ENCODE measurements around the gene GMCL1.

GMCL1 gene

DNA sequence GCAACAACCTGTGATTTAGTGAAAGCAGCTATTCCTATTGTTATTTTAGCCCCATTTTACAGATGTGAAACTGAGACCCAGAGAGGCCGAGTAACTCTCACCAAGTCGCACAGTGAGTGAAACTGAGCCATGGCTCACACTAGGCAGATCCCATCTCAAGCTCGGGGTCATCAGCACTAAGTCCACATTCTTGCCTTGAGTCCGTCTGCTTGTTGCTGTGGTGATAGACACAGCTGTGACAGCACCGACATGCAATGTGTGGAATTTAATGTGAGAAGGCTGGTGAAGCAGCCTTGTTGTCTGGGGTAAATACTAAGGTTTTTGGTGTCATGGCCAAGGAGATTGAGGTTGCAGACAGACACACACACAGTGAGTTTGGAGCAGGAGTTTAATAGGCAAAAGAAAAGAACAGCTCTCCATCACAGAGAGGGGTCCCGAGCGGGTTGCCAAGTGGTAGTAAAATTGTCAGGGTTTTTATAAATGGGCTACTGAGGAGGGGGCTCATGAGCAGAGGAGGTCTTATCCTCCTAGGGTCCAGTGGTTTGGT, 40.2 kb upstream of the GMCL1 start:
- no peaks in the 10 kb centered on the region for H3K9me3 ChIP-seq (ENCODE audit: insufficient read depth, low read length)
- no peak for TF ChIP-seq YY1 (IDR thresholded peaks at IDR 0.05; ENCODE audit: insufficient read depth, insufficient read length)
- TF ChIP-seq SUZ12 (IDR thresholded peaks at IDR 0.05; ENCODE audit: extremely low read depth, insufficient read depth, insufficient read length): no peak
- TF ChIP-seq ZNF274 (IDR thresholded peaks at IDR 0.05; ENCODE audit: low read depth, low read length): no peak
- H3K4me3 ChIP-seq (ENCODE audit: insufficient read length, low read depth): no peak overlapping the region
- peaks cover 3% of the 10 kb centered on the region for H3K4me1 ChIP-seq (ENCODE audit: insufficient read depth, insufficient read length)
- H3K9ac ChIP-seq (ENCODE audit: insufficient read length, low read depth): no peak overlapping the region
- peak; percentile 35 for DNase-seq (ENCODE audit: low read depth, low spot score)
- H3K27me3 ChIP-seq (ENCODE audit: insufficient read depth, insufficient read length): no peaks in the 10 kb centered on the region
- no peaks in the 10 kb centered on the region for H3K36me3 ChIP-seq (ENCODE audit: insufficient read depth, insufficient read length, low read length)

DNA sequence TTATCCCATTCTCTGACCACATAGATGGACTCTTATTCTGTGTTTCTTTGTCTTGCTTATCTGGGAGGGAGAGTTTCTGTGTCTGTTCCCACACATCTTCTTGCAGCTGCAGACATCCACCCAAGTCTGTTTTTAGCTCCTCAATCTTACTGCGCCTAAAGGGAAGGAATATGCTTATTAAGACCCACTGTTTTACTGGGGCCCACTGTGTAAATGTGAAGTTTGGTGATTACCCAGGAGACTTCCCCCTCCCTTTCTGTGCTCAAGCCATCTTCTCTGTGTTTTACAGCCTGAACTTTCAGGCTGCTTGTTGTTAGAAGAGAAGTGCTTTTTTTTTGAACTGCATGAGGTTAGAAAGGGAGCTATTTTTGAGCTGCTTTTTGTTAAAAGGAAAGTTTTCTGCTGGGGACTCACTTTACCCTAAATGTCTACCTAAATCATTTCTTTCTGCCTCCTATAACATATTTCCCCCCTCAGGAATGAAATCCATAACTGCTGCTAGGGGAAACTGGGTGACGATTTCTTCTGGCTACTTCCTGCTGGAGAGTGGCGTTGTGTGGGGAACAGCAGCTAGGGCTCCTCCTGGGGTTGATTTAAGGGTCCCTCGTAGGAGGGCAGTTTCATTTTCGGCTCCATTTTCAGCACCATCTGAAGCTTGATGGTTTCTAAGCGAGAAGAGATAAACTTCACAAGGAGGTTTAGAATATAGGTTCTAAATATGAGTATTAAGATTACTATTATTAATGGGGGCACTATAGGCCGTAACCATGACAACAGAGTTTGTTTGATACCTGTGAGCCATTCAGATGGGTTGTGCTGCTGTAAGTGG, 39.5 kb upstream of the GMCL1 start:
- no peaks in the 10 kb centered on the region for H3K27me3 ChIP-seq (ENCODE audit: insufficient read depth, insufficient read length)
- no peaks in the 10 kb centered on the region for H3K36me3 ChIP-seq (ENCODE audit: insufficient read depth, insufficient read length, low read length)
- no peak overlapping the region for H3K9ac ChIP-seq (ENCODE audit: insufficient read length, low read depth)
- TF ChIP-seq SUZ12 (IDR thresholded peaks at IDR 0.05; ENCODE audit: extremely low read depth, insufficient read depth, insufficient read length): no peak
- no peak for TF ChIP-seq ZNF274 (IDR thresholded peaks at IDR 0.05; ENCODE audit: low read depth, low read length)
- no peak for TF ChIP-seq YY1 (IDR thresholded peaks at IDR 0.05; ENCODE audit: insufficient read depth, insufficient read length)
- H3K9me3 ChIP-seq (ENCODE audit: insufficient read depth, low read length): no peaks in the 10 kb centered on the region
- no peak overlapping the region for H3K4me3 ChIP-seq (ENCODE audit: insufficient read length, low read depth)
- peaks cover 3% of the 10 kb centered on the region for H3K4me1 ChIP-seq (ENCODE audit: insufficient read depth, insufficient read length)
- no peak for DNase-seq (ENCODE audit: low read depth, low spot score)

DNA sequence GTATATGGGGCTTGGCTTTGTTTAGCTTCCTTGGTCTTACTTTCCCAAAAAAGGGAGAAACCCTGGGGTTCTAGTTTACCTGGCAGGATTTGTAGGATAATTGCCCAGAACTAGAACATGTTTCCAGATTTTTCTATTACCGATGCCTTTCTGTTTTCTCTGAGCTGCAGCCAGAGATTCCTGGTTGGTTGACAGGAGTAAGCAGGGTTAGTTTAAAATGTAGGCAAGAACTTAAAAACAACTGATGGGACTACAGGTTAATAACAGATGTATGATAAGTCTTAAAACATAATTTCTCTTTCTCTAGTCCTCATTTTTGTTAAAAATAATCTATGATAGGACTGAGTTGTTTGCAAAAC, 38.9 kb upstream of the GMCL1 start:
- no peak overlapping the region for H3K4me3 ChIP-seq (ENCODE audit: insufficient read length, low read depth)
- no peak overlapping the region for H3K9ac ChIP-seq (ENCODE audit: insufficient read length, low read depth)
- H3K27me3 ChIP-seq (ENCODE audit: insufficient read depth, insufficient read length): no peaks in the 10 kb centered on the region
- TF ChIP-seq SUZ12 (IDR thresholded peaks at IDR 0.05; ENCODE audit: extremely low read depth, insufficient read depth, insufficient read length) (no peak), YY1 (IDR thresholded peaks at IDR 0.05; ENCODE audit: insufficient read depth, insufficient read length) (no peak), ZNF274 (IDR thresholded peaks at IDR 0.05; ENCODE audit: low read depth, low read length) (no peak)
- H3K9me3 ChIP-seq (ENCODE audit: insufficient read depth, low read length): 0 out of 2 replicates have a peak, but pooled peaks cover under 1% of the 10 kb centered on the region
- peaks cover 3% of the 10 kb centered on the region for H3K4me1 ChIP-seq (ENCODE audit: insufficient read depth, insufficient read length)
- DNase-seq (ENCODE audit: low read depth, low spot score): no peak
- H3K36me3 ChIP-seq (ENCODE audit: insufficient read depth, insufficient read length, low read length): no peaks in the 10 kb centered on the region

DNA sequence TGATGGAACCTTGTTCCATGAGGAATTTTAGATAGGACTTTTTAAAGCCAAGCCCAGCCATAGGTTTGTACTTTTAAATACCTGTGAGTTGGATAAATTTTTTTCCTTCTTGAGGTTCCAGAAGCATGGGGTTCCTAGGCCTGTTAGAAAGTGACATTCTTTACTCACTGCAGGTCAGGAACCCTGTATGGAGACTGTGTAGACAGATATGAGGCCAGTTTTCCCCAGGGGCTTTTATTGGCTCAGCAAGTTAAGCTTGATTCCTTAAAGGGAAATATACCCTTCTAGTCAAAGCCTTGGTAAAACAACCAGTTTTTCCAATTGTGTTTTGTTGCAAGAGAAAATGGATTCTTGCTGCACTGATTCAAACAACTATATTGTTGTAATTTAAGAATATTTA, 38.4 kb upstream of the GMCL1 start:
- Histone ChIP-seq H3K4me3 (ENCODE audit: insufficient read length, low read depth) (no peak overlapping the region), H3K9me3 (ENCODE audit: insufficient read depth, low read length) (peaks cover 4% of the 10 kb centered on the region; the same call in 1 of the 2 replicates), H3K27me3 (ENCODE audit: insufficient read depth, insufficient read length) (no peaks in the 10 kb centered on the region), H3K36me3 (ENCODE audit: insufficient read depth, insufficient read length, low read length) (peaks cover 4% of the 10 kb centered on the region), H3K9ac (ENCODE audit: insufficient read length, low read depth) (no peak overlapping the region), H3K4me1 (ENCODE audit: insufficient read depth, insufficient read length) (peaks cover 3% of the 10 kb centered on the region)
- DNase-seq (ENCODE audit: low read depth, low spot score): no peak
- TF ChIP-seq SUZ12 (IDR thresholded peaks at IDR 0.05; ENCODE audit: extremely low read depth, insufficient read depth, insufficient read length) (no peak), YY1 (IDR thresholded peaks at IDR 0.05; ENCODE audit: insufficient read depth, insufficient read length) (no peak), ZNF274 (IDR thresholded peaks at IDR 0.05; ENCODE audit: low read depth, low read length) (no peak)

DNA sequence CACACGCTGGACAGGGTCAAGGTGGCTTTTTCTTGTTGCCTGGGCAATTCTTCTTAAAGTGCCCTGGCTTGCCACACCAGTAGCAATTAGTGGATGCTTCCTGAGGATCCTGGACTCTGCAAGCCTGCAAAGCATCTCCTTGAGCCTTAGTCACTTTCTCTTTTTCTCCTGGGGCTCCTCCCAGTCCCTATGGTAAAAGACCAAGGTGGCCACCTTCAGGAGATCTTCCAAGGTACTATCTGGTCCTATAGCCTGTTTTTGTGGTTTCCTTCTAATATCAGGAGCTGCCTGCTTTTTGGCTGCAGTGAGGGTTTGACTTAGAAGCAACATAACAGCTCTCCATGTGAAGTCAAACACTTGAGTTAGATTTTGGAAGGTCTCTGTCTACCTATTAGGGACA, 33.3 kb upstream of the GMCL1 start:
- no peaks in the 10 kb centered on the region for H3K4me1 ChIP-seq (ENCODE audit: insufficient read depth, insufficient read length)
- peaks cover 5% of the 10 kb centered on the region for H3K36me3 ChIP-seq (ENCODE audit: insufficient read depth, insufficient read length, low read length)

DNA sequence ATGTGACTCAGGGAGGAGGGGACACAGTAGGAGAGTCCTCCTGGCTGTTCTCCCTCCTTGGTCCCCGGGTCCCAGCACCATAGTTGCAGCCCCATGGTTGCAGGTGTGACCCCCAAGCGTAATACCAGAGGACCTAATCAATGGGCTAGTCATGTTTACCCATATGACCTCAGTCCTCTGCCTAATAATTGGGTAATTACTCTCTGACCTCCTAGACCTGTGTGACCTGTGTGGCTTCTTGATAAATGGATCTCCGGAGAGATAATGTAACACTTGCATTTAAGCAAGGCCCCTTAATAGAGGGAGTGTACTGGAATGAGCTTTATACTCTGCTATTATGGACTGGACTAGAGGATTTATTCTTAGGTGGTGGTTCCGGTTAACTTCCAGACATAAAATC, 32.2 kb upstream of the GMCL1 start:
- no peak for TF ChIP-seq ZNF274 (IDR thresholded peaks at IDR 0.05; ENCODE audit: low read depth, low read length)
- no peak for TF ChIP-seq SUZ12 (IDR thresholded peaks at IDR 0.05; ENCODE audit: extremely low read depth, insufficient read depth, insufficient read length)
- TF ChIP-seq YY1 (IDR thresholded peaks at IDR 0.05; ENCODE audit: insufficient read depth, insufficient read length): no peak
- Histone ChIP-seq H3K9ac (ENCODE audit: insufficient read length, low read depth) (no peak overlapping the region), H3K4me1 (ENCODE audit: insufficient read depth, insufficient read length) (peaks cover 4% of the 10 kb centered on the region), H3K36me3 (ENCODE audit: insufficient read depth, insufficient read length, low read length) (peaks cover 5% of the 10 kb centered on the region), H3K27me3 (ENCODE audit: insufficient read depth, insufficient read length) (no peaks in the 10 kb centered on the region), H3K4me3 (ENCODE audit: insufficient read length, low read depth) (no peak overlapping the region), H3K9me3 (ENCODE audit: insufficient read depth, low read length) (peaks cover 4% of the 10 kb centered on the region; the same call in 1 of the 2 replicates)
- no peak for DNase-seq (ENCODE audit: low read depth, low spot score)

More for the DNA sequence above, 33.3 kb upstream of the GMCL1 start:
- DNase-seq (ENCODE audit: low read depth, low spot score): no peak
- H3K9ac ChIP-seq (ENCODE audit: insufficient read length, low read depth): no peak overlapping the region
- peaks cover 4% of the 10 kb centered on the region; the same call in 1 of the 2 replicates for H3K9me3 ChIP-seq (ENCODE audit: insufficient read depth, low read length)
- no peak overlapping the region for H3K4me3 ChIP-seq (ENCODE audit: insufficient read length, low read depth)
- no peaks in the 10 kb centered on the region for H3K27me3 ChIP-seq (ENCODE audit: insufficient read depth, insufficient read length)
- TF ChIP-seq SUZ12 (IDR thresholded peaks at IDR 0.05; ENCODE audit: extremely low read depth, insufficient read depth, insufficient read length) (no peak), YY1 (IDR thresholded peaks at IDR 0.05; ENCODE audit: insufficient read depth, insufficient read length) (no peak), ZNF274 (IDR thresholded peaks at IDR 0.05; ENCODE audit: low read depth, low read length) (no peak)

DNA sequence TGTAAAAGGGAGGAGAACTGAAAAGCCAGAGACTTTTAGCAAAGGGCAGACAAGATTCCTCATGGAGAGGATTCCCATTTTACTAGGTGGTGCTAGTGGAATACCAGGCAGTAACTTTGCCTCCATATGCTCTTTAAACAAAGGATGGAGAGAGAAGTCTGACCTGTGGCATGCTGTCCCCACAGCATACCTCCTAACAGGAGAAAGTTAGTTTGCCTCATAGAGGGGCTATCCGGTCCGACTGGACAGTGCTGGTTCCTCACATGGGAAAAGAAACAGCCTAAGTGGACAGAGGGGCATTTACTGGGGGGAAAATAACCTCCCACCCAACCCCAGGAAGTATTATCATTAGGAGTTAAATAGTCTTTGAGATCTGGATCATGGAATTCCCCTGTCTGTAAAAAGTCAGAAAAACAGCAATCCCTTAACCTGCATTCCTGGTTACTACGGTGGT, 31.6 kb upstream of the GMCL1 start:
- H3K4me1 ChIP-seq (ENCODE audit: insufficient read depth, insufficient read length): peaks cover 4% of the 10 kb centered on the region
- no peak overlapping the region for H3K4me3 ChIP-seq (ENCODE audit: insufficient read length, low read depth)

More for the DNA sequence above, 31.6 kb upstream of the GMCL1 start:
- no peak for DNase-seq (ENCODE audit: low read depth, low spot score)
- H3K9me3 ChIP-seq (ENCODE audit: insufficient read depth, low read length): peaks cover 4% of the 10 kb centered on the region; the same call in 1 of the 2 replicates
- H3K27me3 ChIP-seq (ENCODE audit: insufficient read depth, insufficient read length): no peaks in the 10 kb centered on the region
- H3K9ac ChIP-seq (ENCODE audit: insufficient read length, low read depth): no peak overlapping the region
- peaks cover 5% of the 10 kb centered on the region for H3K36me3 ChIP-seq (ENCODE audit: insufficient read depth, insufficient read length, low read length)
- TF ChIP-seq ZNF274 (IDR thresholded peaks at IDR 0.05; ENCODE audit: low read depth, low read length) (no peak), SUZ12 (IDR thresholded peaks at IDR 0.05; ENCODE audit: extremely low read depth, insufficient read depth, insufficient read length) (no peak), YY1 (IDR thresholded peaks at IDR 0.05; ENCODE audit: insufficient read depth, insufficient read length) (no peak)

All from NT2/D1 (cell line).